Stimulated activated CD4-positive, alpha-beta T cell treated with anti-CD3 and anti-CD28 coated beads, Interleukin-15, amount 100 ng/mL, for 24 hours (primary cell): ENCODE data around the gene SIPA1L2.

Experiments used
- DNase-seq: peaks from one replicate; pipeline ENCODE4 v3.0.0-alpha.2; 2020

Gene SIPA1L2

DNA sequence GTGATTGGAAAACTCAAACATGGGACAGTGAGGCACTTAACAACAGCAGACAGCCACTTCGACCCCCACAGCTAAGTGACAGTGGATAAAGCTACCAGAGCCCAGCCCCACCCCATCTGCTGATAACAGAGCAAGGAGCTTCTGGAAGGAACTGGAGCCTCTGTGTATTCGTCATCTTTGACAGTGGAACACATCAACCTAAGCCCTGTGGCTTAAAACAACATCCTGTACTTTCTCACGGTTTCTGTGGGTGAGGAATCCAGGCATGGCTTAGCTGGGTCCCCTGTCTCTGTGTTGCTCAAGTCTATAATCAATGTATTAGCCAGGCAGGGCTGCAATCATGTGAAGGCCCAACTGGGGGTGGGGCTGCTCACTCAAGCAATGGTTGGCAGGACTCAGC lies 18.4 kb upstream of the SIPA1L2 start:
- DNase-seq = no peak

DNA sequence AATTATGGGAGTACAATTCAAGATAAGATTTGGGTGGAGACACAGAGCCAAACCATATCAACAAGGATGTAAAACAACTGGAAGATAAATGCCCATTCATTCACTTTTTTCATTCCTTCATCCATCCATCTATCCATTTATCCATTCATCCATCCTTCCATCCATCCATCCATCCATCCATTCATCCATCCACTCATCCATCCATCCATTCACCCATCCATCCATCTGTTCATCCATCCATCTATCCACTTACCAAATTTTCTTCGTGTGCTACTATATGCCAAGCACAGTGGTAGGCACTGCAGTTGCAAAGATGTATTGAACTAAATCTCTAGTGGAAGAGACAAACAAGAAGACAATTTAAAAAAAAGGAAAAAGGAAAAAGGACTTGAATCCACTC lies 14.3 kb upstream of the SIPA1L2 start:
- no peak for DNase-seq

DNA sequence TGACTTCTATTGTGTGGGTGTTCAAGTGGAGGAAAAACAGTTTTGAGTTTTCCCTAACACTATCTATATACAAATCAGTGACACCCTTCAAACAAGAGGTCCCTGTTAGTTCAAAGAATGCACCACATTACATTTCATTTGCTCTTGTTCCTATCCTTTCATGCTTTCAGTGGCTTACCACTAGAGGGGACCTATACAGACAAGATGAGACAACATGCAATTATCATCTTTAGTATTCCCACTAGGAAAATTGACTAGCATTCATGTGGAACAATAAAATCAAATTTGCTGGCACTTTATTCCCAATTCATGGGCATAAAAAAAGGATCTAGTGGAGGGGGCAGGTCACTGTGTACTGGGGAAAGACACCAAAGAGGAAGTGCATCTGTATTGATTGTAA lies 13.3 kb upstream of the SIPA1L2 start:
- DNase-seq = no peak

DNA sequence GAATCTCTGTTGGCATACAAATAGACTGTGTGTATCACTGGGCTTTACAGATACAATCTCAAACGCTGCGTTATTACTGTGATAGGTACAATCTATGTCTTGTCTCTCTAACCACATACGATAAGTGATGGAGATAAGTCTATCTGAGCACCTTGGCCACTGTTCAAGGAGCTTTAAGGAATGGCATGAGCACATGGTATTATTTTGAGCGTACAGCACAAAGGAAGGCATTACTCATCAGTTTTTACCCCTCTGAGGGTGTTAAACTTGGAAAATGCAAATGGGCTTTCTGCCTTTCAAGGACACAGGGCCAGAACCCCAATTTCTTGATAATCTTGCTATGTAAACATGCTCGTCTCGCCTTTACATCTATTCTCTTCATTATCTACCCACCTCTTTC lies 11.6 kb upstream of the SIPA1L2 start:
- DNase-seq = no peak

DNA sequence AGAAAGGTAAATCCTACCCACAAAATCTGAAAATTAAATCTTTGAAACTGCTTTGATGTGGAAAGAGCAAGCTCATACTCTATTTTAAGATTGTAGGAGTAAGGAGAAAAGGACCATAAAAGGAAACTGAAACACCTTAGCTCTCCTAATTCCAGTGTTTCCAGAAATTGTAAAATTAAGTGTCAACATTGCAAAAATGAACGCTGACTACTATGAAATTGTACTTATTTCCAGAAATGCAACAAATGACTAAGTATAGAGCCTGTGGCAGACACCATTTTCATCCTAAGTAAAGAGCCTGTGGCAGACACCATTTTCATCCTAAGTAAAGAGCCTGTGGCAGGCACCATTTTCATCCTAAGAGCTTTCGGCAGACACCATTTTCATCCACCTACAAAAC lies 6.9 kb upstream of the SIPA1L2 start:
- no peak for DNase-seq

DNA sequence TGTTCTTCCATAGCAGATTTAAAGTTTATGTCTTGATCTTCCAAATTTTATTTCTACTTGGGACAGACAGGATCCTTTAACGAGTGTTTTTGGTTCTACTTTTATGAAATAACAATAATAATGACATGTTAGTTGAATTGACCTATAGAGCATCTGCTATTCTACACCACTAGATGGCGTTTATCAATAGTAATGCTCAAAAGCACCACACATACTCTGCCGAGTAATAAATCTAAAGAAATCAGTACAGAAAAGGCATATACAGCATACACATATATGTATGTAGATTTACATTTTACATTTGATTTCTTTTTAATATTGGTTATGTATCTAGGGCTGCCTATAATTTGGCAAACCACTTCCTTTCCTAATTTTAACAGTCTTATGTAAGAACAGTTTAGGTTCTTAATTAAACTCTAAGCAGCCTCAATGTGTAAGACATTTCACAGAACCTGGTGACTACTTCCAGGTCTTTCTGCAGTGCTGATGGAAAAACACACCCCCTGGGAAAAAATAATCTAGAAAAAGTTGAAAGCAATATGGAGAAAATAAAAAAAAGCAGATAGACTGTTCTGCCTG lies 5.9 kb upstream of the SIPA1L2 start:
- no peak for DNase-seq

DNA sequence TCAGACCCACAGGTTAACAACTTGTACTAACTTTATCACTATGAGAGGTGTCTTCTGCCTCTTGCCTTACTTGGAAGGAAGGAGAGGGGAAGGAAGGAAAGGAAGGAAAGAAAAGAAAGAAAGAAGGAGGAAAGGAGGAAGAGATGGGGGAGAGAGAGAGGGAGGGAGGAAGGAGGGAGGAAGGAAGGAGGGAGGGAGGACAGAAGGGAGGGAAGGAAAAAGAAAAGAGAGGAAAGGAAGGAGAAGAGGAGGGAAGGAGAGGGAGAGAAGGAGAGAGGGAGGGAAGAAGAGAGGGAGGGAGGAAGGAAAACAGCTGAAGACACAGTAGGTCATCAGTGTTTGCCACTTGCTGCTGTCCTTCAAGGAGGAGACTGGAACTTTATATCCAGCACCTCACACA lies 5.3 kb upstream of the SIPA1L2 start:
- DNase-seq = no peak

DNA sequence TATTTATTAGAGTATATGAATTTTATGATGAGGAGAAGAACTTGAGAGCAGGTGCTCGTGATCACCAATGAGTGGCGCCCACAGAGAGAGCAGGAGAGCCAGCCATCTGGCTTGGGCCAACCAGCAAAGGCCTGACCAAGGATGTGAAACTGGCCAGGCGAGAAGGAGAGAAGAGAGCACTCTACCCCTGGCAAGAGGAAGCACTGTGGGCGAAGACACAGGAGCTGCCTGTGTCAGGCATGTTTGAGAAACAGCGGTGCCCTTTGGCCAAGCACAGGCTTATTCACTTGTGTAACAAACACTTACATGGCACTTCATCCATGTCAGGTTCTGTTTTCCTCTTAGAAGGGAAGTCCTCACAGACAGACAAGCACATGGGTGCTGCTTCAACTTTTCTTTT lies 4.2 kb upstream of the SIPA1L2 start:
- DNase-seq = no peak

DNA sequence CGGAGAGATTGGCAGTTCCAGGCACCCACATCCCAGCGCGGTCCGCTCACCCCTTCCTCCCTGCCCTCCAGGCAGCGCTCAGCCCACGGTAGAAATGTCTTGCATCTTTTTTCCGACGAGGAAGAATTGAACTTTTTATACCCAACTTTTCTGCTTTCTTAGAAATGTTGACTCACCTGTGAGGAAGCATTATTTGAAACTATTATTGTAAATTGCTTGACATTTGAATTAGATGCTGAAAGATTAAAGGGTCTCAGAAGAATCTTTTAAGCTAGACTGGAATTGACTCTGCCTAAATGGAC lies 912 bp upstream of the SIPA1L2 start:
- DNase-seq = no peak

DNA sequence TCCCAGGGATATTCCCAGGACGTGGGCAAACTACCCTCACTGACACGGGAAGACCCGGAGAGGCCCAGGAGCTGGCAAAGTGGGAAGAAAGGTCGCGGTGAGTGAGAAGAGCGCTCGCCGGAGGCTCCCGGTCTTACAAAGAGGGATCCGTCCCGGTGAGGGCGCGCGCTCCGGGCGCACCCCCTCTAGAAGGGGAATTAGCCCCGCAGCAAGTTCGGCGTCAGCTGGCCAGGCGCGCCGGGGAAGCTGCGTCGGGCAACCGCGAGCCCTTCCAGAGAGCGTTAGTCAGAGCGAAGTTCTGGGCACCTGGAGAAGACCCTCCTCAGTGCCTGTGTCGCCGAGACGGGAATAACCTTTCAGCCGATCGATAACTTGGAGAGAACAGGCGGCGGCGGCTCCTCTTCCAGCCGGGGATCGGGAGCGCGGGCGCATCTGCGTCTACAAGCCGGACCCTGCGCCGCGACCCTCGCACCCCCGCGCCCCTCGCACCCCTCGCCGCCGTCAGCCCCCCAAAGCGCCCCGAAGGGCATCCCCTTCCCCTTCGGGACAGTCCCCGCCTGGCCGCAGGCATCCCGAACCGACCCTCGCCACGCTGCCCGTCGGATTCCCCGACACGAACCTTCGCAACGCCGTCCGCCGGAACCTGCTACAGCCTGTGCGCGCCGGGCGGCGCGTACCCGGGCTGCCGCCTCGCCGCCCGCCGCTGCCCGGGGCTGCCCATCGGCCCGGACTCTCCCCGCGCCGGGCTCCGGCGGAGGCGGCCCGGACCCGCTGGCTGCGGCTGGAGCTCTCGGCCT lies 485 bp downstream of the SIPA1L2 start:
- peak; percentile 45 for DNase-seq

DNA sequence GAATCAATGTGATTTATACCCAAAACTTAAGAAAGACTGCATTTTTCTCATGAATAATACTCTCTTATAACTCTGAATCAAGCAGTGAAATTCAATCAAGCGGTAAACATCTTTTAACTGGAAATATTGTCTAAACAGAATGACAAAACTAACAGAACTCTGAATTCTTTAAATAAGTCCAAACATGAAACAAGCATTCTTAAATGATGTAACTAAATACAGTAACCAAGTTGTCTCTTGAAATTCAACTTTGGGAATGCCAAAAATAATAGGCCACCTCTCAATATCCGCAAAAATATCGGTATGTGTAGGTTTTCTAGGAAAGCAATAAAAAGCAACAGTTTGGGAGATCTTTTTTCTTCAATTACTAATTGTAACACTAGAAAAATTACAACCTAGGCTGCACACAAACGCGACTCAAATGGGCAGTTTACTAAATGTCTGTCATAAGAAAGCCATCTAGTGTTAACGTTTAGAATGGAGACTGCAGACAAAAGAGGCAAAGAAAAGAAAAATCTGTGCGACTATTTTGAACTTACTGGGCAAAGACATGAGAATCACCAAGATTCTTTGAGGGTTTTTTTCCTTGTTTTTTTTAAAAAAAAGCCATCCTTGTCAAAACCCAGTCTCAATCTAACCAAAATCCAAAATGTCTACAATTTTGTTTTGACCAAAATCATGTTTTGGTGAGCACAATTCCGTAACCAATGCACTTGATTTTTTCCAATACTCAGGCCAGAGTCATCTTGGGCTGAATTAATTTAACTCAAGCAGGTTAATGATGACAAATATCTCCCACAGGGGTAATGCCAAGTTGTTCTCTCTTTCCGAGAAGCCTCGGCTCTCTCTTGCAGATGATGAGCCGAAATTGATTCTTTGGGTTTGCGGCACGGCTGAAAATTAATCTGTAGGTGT lies 1.3 kb downstream of the SIPA1L2 start:
- DNase-seq = no peak

DNA sequence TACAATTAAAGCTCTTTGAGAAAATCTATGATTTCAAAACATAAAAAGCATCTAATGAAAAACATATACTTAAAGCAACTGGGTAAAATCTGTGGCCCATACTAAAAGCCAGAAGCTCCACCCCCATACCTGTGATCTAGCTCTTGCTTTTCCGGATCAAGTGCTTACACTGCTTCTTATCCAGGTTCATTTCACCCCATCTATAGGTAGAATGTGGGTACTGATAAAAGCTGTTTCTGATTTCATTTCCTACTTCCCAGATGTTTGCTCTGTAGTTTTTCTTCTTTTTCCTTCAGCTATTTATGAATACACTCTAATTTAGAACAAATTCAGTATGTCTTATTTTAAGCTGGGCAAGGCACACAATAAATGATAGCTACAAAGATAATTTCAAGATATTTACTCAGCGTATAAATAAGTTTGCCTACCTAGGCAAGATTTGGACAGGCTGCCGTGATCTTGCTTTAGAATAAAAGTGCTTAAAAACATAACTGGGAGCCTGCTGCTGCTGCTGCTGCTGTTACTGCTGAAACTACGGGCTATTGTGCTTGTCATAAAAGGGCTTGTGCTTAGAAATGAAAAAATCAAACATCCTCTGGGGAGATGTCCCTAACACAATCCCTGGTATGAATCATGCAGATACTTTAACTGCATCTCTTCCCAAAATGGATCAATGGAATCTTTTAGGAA lies 2.1 kb downstream of the SIPA1L2 start:
- DNase-seq = no peak

DNA sequence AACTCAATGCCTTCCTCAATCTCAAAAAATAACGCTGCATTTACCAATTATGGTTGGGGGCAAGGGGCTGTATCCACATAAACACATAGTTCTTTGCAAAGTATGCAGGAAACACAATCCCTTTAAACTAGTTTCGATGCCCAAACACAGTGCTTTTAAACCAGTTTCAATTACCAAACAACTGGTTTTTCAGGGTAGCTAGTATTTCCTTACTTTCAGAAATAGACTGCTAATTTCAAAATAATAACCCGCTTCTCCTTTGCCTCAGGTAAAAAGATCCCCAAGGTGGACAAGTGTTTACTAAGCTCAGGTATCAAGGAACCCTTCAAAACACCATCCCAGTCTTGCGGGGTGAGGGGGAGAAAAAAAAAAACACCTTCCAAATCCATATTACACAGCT lies 2.8 kb downstream of the SIPA1L2 start:
- DNase-seq = no peak

DNA sequence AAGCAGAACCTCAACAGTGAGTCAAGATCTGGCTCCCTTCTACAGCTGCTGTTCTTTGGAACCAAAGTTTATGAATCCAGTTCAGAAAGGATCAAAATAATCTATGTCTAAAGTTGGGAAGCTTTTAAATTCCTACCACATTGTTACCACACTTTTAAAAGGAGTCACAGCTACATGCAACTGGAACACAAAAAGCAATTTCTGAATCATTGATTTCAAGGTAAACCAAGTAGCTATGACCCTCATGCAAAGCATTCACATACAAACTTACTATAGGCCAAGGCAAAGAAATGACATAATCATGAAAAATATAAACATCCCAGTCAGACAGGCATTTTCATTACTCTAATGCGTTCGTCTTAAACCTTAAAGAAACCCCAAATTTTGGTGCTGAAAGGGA lies 3.5 kb downstream of the SIPA1L2 start:
- no peak for DNase-seq

DNA sequence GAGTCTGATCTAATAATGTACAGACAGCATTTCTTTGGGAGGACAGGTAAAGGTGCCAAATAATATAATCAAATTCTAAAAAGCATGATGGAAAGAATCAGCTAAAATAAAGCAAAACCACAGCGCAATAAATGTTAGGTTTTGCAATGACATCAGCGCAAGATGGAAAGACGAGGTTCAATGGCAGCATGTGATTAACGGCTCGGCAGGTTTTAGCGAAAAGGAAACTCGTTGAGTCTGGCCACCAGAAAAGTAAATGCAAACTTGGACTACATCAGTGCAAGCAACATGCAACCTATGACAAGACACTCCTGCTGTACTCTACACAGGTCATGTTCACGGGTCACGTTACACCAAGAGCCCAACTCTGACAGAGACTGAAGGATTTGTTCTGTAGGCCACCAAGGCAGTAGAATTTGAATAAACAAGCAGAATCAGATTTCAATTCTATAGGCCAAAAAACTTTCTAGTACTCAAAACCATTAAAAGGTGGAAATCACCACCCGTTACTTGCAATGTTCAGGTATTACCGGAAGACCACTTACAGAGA lies 4.5 kb downstream of the SIPA1L2 start:
- DNase-seq = no peak

DNA sequence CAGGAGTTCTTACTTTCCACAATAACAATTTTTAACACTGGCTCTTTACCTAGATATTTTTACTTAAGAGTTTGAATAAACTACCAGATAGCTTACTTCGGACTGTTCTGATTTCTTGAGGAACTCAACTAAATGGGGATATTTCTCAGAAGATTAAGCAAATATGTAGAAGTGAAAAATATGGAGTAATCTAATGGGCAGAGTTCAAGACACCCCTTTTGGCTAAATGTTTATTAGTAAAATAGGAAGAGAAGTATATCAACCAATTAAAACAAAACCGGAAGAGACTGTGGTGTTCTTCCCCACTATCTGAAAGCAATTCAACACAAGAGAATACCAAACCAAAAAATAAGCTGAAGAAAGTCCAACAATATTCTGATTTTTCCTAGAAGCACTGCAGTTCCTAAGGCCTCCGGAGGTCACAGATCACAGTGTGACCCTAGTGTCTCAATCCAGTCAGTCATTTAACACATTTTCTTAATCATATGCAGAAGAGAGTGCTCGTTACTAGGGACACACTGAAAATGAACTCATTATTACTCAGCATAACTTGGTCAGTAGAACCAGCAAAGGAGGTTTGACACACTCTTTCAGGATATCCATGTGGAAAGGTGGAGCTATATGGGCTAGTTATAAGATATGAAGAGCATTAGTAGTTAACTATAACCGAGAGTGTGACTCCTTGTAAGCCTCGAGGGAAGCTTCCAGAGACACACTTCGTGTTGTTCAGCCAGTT lies 5.2 kb downstream of the SIPA1L2 start:
- no peak for DNase-seq

DNA sequence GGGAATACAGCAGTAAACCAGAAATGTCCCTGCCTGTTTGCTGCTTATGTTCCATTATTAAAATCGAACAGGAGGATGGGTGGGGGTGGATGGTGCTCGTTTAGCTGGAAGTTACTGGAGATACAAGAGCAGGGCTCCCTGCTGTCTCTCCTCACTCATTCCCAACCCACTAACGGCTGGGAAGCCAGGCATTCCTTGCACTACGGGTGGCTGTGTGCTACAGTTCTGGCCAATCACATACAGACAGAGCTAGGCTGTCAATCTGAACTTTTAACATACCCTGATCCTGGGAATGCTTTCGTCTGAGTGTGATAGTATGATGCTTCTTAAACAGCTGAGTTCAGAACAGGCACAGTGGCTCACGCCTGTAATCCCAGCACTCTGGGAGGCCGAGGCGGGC lies 7.0 kb downstream of the SIPA1L2 start:
- DNase-seq = no peak

DNA sequence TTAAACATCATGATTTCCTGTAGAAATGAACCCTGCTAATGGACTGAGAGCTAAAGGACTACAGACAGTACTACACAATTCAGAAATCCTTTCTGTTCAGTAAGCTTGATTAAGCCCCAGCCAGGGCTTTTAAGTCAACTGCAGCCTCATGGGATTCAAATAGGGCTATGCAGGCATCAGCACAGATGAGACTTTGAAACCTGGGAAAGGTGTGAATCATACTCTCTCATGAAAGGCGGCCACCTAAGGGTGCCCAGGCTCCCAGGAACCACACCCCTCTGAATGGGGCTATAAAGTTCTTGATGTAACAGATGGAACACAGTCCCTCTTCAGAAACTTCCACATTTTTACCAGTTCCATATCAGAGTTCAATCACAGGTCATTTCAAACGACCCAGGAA lies 7.6 kb downstream of the SIPA1L2 start:
- no peak for DNase-seq

DNA sequence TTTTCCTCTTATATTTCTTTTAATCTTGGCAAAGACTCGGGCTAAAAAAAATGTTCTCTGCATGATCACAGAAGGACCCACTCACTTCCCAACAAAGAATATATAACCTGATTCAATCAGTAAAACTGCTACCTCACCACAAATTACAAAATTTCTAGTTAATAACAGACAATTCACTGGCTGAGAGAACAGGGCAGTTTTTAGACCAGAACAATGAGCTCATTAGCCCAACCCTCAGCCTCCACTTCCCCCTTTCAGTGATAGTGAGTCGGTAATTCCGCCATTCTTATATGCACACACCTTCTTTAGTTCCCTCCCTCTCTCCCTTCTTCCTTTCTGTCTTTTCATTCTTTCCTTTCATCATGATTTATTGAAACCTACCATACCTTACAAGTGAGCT lies 8.9 kb downstream of the SIPA1L2 start:
- no peak for DNase-seq

DNA sequence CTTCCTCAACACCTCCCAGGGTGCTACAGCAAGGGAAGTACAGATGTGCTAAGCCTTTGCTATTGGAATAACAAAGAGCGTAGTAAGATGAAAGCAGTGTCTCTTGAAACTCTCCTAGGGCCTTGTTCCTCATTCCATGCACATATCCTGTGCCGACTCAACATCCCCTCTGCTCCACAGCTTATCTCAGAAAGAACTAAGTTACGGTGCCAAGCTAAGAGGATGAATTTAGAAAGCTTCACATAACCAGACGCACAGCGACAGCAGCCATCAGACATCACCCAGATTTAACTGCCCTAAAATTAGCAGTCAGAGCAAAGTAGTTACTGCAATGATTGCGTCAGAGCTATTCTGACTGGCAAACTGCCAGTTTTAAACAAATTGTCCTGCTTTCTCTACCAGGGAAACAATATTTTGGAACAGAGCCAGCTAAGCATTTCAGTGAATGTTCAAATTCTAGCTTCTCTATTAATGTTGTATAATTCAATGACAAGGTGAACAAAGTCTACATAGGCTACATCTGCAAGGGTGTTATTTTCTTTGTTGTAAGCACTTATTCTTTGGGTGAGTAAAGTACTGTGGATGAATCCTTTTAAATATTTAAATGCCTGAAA lies 9.5 kb downstream of the SIPA1L2 start:
- DNase-seq = no peak

DNA sequence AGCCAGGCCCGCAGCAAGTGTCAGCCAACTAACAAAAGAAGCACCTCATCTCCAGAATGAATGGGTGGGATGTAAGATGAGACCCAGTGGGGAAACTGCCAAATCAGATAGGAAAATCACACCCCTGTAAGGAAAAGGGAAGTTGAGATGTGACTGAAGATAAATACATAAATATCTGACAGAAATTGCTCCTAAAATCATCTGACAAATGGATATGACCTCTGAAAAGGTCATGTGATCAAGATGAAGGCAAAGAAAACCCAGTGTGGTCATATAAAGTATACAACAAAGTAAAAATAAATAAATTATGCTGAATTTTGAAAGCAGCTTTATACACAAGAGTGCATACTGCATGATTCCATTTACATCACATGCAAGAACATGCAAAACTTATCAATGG lies 12.7 kb downstream of the SIPA1L2 start:
- DNase-seq = no peak

DNA sequence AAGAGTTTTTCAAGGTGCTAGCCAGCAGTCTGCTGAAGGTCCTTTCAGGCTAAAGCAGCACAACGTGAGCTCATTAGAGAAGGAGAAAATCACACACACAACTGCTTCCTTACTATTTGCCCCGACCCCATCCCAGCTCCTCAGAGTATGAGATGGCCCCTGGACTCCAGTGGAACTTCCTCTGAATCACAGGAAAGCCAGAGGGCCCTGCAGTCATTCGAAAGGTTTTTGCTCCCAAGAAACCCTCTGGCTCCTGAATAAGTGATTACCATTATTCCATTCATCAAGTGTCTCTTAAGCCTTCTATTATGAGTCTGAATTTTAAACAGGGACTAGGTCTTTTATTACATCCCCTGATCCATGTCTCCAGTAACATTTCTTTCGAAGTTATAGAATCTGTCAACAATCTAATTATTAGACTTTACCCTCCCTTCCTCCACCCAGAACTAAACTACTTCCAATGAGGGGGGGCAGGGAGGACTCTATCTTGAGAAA lies 14.6 kb downstream of the SIPA1L2 start:
- no peak for DNase-seq
